ENCODE measurements around the gene SYNPO2.
"Not testable (repeated sequence)": the region's sequence is repeated elsewhere in the genome, so short reads cannot be mapped to it uniquely, and the experiment has no call there.

SYNPO2 gene

GRCh38 chr4:119000400-119000799 is 111.7 kb downstream of the SYNPO2 start:
- DNase-seq (ENCODE audit: low read depth) = no peak

GRCh38 chr4:119002476-119002875 is 113.8 kb downstream of the SYNPO2 start:
- DNase-seq (ENCODE audit: low read depth) = no peak

- not testable (repeated sequence) for DNase-seq (ENCODE audit: low read depth)
Observed at GRCh38 chr4:119003001-119003400, 114.3 kb downstream of the SYNPO2 start.

GRCh38 chr4:119005928-119006460 is 117.3 kb downstream of the SYNPO2 start:
- no peak for DNase-seq (ENCODE audit: low read depth)

GRCh38 chr4:119008761-119009160 is 120.1 kb downstream of the SYNPO2 start:
- DNase-seq (ENCODE audit: low read depth) = no peak

GRCh38 chr4:119010221-119010620 is 121.6 kb downstream of the SYNPO2 start:
- DNase-seq (ENCODE audit: low read depth) = not testable (repeated sequence)

GRCh38 chr4:119010909-119011606 is 122.4 kb downstream of the SYNPO2 start:
- no peak for DNase-seq (ENCODE audit: low read depth)

- DNase-seq (ENCODE audit: low read depth) = no peak
Observed at GRCh38 chr4:119011607-119011988, 122.9 kb downstream of the SYNPO2 start.

GRCh38 chr4:119014658-119015057 is 126.0 kb downstream of the SYNPO2 start:
- DNase-seq (ENCODE audit: low read depth) = no peak

- DNase-seq (ENCODE audit: low read depth) = no peak
Observed at GRCh38 chr4:119016636-119017035, 128.0 kb downstream of the SYNPO2 start.

- DNase-seq (ENCODE audit: low read depth) = no peak
Observed at GRCh38 chr4:119017636-119018035, 129.0 kb downstream of the SYNPO2 start.

- DNase-seq (ENCODE audit: low read depth) = no peak
Observed at GRCh38 chr4:119020158-119020557, 131.5 kb downstream of the SYNPO2 start.

- DNase-seq (ENCODE audit: low read depth) = not testable (repeated sequence)
Observed at GRCh38 chr4:119022520-119022919, 133.9 kb downstream of the SYNPO2 start.

- DNase-seq (ENCODE audit: low read depth) = no peak
Observed at GRCh38 chr4:119024102-119024501, 135.4 kb downstream of the SYNPO2 start.

GRCh38 chr4:119025420-119025819 is 136.8 kb downstream of the SYNPO2 start:
- DNase-seq (ENCODE audit: low read depth) = no peak

- no peak for DNase-seq (ENCODE audit: low read depth)
Observed at GRCh38 chr4:119025916-119026661, 137.4 kb downstream of the SYNPO2 start.

GRCh38 chr4:119026662-119027444 is 138.2 kb downstream of the SYNPO2 start:
- no peak for DNase-seq (ENCODE audit: low read depth)

GRCh38 chr4:119027811-119028210 is 139.2 kb downstream of the SYNPO2 start:
- no peak for DNase-seq (ENCODE audit: low read depth)

- DNase-seq (ENCODE audit: low read depth) = no peak
Observed at GRCh38 chr4:119028296-119028695, 139.6 kb downstream of the SYNPO2 start.

GRCh38 chr4:119029847-119030535 is 141.3 kb downstream of the SYNPO2 start:
- no peak for DNase-seq (ENCODE audit: low read depth)

GRCh38 chr4:119030536-119030890 is 141.9 kb downstream of the SYNPO2 start:
- DNase-seq (ENCODE audit: low read depth) = no peak

- no peak for DNase-seq (ENCODE audit: low read depth)
Observed at GRCh38 chr4:119031218-119031617, 142.6 kb downstream of the SYNPO2 start.

Data from stimulated activated CD8-positive, alpha-beta memory T cell treated with anti-CD3 and anti-CD28 coated beads, Interleukin-7, amount 100 ng/mL, for 24 hours (primary cell).